Upper lobe of left lung (tissue), 6 donors: ENCODE results near the gene SAP130. TPM values are rescaled to one million over a fixed set of nuclear protein-coding genes. Genes with fewer than 3 reads are reported as not detected.

Experiments
- ATAC-seq, 2 donors: fragments of 200-7000 bp; cut with Tn5 transposase; one replicate each; pipeline ENCODE4 v1.9.1; 2022; ENCODE audit warnings: mild to moderate bottlenecking in 2 of 2, moderate library complexity in 2 of 2; ENCODE audit not compliant: low FRiP score in 2 of 2
- DNase-seq, 2 donors: peaks; one replicate each; pipeline ENCODE4 v3.0.0-alpha.2; 2019 to 2020
- H3K27ac ChIP-seq, 4 donors: fragments of 200-600 bp; sonication (generic); one replicate each; pipeline ENCODE4 v1.5.1; 2016 to 2019
- H3K27me3 ChIP-seq, 4 donors: fragments of 200-600 bp; sonication (generic); one replicate each; pipeline ENCODE4 v1.5.1; 2017 to 2019
- H3K36me3 ChIP-seq, 4 donors: fragments of 200-600 bp; sonication (generic); one replicate each; pipeline ENCODE4 v1.5.1; 2016 to 2019
- H3K4me1 ChIP-seq, 4 donors: fragments of 200-600 bp; sonication (generic); one replicate each; pipeline ENCODE4 v1.5.1; 2018 to 2019
- H3K4me3 ChIP-seq, 4 donors: fragments of 200-600 bp; sonication (generic); one replicate each; pipeline ENCODE4 v1.5.1; 2017 to 2019; ENCODE audit warnings: mild to moderate bottlenecking in 2 of 4, moderate library complexity in 1 of 4
- H3K9me3 ChIP-seq, 4 donors: fragments of 200-600 bp; sonication (generic); one replicate each; pipeline ENCODE4 v1.5.1; 2018 to 2019
- CTCF ChIP-seq, 6 experiments: fragments of 450-650 bp in 4 of 6; fragments of 200-600 bp in 2 of 6; sonication (generic) in 2 of 6; IDR thresholded peaks; one replicate each; pipeline ENCODE4 v1.5.1; 2016 to 2019; ENCODE audit warnings: antibody characterized with exemption in 6 of 6
- EP300 ChIP-seq, 4 donors: sonication (generic); formaldehyde crosslinking; IDR thresholded peaks; one replicate each; pipeline ENCODE4 v1.5.1; 2017; ENCODE audit warnings: antibody characterized with exemption in 4 of 4, control low read depth in 2 of 4
- POLR2A ChIP-seq, 4 donors: fragments of 450-650 bp; IDR thresholded peaks; one replicate each; pipeline ENCODE4 v1.5.1; 2016 to 2017; ENCODE audit warnings: antibody characterized with exemption in 4 of 4, mild to moderate bottlenecking in 2 of 4
- POLR2AphosphoS5 ChIP-seq, 2 donors: sonication (generic); formaldehyde crosslinking; IDR thresholded peaks; one replicate each; pipeline ENCODE4 v1.5.1; 2017; ENCODE audit warnings: antibody characterized with exemption in 2 of 2
- WGBS, 2 donors: methylation state at CpG; one replicate each; pipeline ENCODE4 v1.1.5; 2017 to 2018; 5-methylcytosine and 5-hydroxymethylcytosine counted together
- small RNA-seq, 4 donors: library from RNA; depleted of rRNA; stranded (forward); fragments of <200 nt; gene quantifications; one replicate each; pipeline ENCODE3, GENCODE V24; 2016
- total RNA-seq, 6 donors: library from RNA; depleted of rRNA in 4 of 6; stranded (reverse); fragments of >200 nt in 4 of 6; gene quantifications; one replicate each; pipeline versions ENCODE4 v1.1.0 to v1.2.1, GENCODE V29; 2016 to 2021
- donor health status: DM: no; HTN: no; CAD: no; lungs with moderate emphysema.
- donor health status: DM: no; HTN: yes; CAD: no; lungs with severe emphysema.

The SAP130 gene
- total RNA-seq, 6 donors from 2014 or later: 9.8 to 20.7 (median 17.2) TPM

GRCh38 chr2:127893033-127893432 lies 134.8 kb downstream of the SAP130 start:
- no peaks in the 10 kb centered on the region for H3K27me3 ChIP-seq
- no peak for TF ChIP-seq POLR2A (IDR thresholded peaks at IDR 0.05)
- no peak for TF ChIP-seq CTCF (IDR thresholded peaks at IDR 0.05)
- no peak for TF ChIP-seq POLR2AphosphoS5 (IDR thresholded peaks at IDR 0.05)
- no peak for TF ChIP-seq EP300 (IDR thresholded peaks at IDR 0.05)
- no peak for ATAC-seq
- 87 to 93% methylated on average over 7 to 14 of the region's 14 CpGs for WGBS, 2 donors
- no peak overlapping the region for H3K27ac ChIP-seq
- no peaks in the 10 kb centered on the region for H3K9me3 ChIP-seq
- H3K4me3 ChIP-seq: no peak overlapping the region
- peaks cover under 1 to 15% (median 7%) of the 10 kb centered on the region in 4 donors for H3K4me1 ChIP-seq
- no peak for DNase-seq
- H3K36me3 ChIP-seq: no peaks in the 10 kb centered on the region

GRCh38 chr2:127891811-127892210 lies 136.0 kb downstream of the SAP130 start:
- Histone ChIP-seq H3K27ac (peak overlapping the region in 2 of 4 donors; percentile 15 to 19), H3K27me3 (no peaks in the 10 kb centered on the region), H3K4me3 (no peak overlapping the region), H3K9me3 (no peaks in the 10 kb centered on the region), H3K36me3 (no peaks in the 10 kb centered on the region), H3K4me1 (peaks cover 11 to 19% (median 12%) of the 10 kb centered on the region in 4 donors)
- no peak for TF ChIP-seq POLR2A (IDR thresholded peaks at IDR 0.05)
- no peak for TF ChIP-seq CTCF (IDR thresholded peaks at IDR 0.05)
- TF ChIP-seq EP300 (IDR thresholded peaks at IDR 0.05): no peak
- TF ChIP-seq POLR2AphosphoS5 (IDR thresholded peaks at IDR 0.05): no peak
- DNase-seq: peak in 1 of 2 donors; percentile 63
- peak in 1 of 2 donors; percentile 61 for ATAC-seq
- 20 to 42% methylated on average over 5 of the region's 5 CpGs for WGBS, 2 donors

Small RNAs within 50 kb of the gene (small RNA-seq; reads per million reads assigned to genes)
- gene AC012306.1 (0 reads per million in 4 donors), gene AC108059.3 (0 reads per million in 4 donors), gene RF00019 (0 reads per million in 4 donors)

Other genes starting within 250 kb of the SAP130 start
- gene WDR33, start 216.9 kb downstream of the SAP130 start, total RNA-seq: 10 to 100 TPM; 33.7 to 76.3 (median 47.5) TPM
- 10 to 100 TPM; 11.8 to 22.1 (median 16.7) TPM for gene POLR2D, start 169.9 kb downstream of the SAP130 start, total RNA-seq
- 10 to 100 TPM; 11.5 to 17.8 (median 14.3) TPM for gene AMMECR1L, start 142.1 kb downstream of the SAP130 start, total RNA-seq
- gene UGGT1, start 63.1 kb upstream of the SAP130 start, total RNA-seq: 100 to 1,000 TPM in 1 of 6 donors, 10 to 100 TPM in 5; 34.1 to 103 (median 43.1) TPM